ENCODE results near the gene MLLT3. TPM values are rescaled to one million over a fixed set of nuclear protein-coding genes. Genes with fewer than 3 reads are reported as not detected.

Gene MLLT3
- total RNA-seq, 1 experiment from 2014 or later: 7.0 TPM

GRCh38 chr9:20610591-20610990 lies 11.7 kb downstream of the MLLT3 start:
- CTCF ChIA-PET: interaction anchor here (1.1 kb wide), 1 partner anchor 9 kb away, joined by 3 read pairs; no protein-coding TSS in a partner anchor
- Mint-ChIP-seq H3K36me3 (no peaks in the 10 kb centered on the region), H3K9me3 (no peaks in the 10 kb centered on the region), H3K27me3 (ENCODE audit: low read depth) (no peaks in the 10 kb centered on the region), H3K4me3 (no peak overlapping the region), H3K4me1 (peaks cover 10% of the 10 kb centered on the region), H3K27ac (no peak overlapping the region)
- TF ChIP-seq MXD4 (CRISPR knock-in tag; IDR thresholded peaks at IDR 0.05; ENCODE audit: borderline replicate concordance) (no peak), ESRRA (CRISPR knock-in tag; IDR thresholded peaks at IDR 0.05; ENCODE audit: borderline replicate concordance) (no peak), USF1 (CRISPR knock-in tag; IDR thresholded peaks at IDR 0.05) (no peak), EMX1 (CRISPR knock-in tag; IDR thresholded peaks at IDR 0.05) (no peak)
- POLR2A ChIA-PET: no interaction called here
- no peak for DNase-seq (ENCODE audit: low spot score)
- no peak for ATAC-seq

GRCh38 chr9:20608582-20608981 lies 13.7 kb downstream of the MLLT3 start:
- no peaks in the 10 kb centered on the region for H3K27me3 Mint-ChIP-seq (ENCODE audit: low read depth)
- H3K4me3 Mint-ChIP-seq: no peak overlapping the region
- peaks cover 16% of the 10 kb centered on the region for H3K4me1 Mint-ChIP-seq
- ATAC-seq (no peak), DNase-seq (ENCODE audit: low spot score) (no peak)
- TF ChIP-seq ZNF121 (CRISPR knock-in tag; IDR thresholded peaks at IDR 0.05): no peak
- H3K36me3 Mint-ChIP-seq: no peaks in the 10 kb centered on the region
- CTCF ChIA-PET: no interaction called here
- POLR2A ChIA-PET: no interaction called here
- H3K9me3 Mint-ChIP-seq: no peaks in the 10 kb centered on the region
- no peak overlapping the region for H3K27ac Mint-ChIP-seq

GRCh38 chr9:20606652-20607051 lies 15.6 kb downstream of the MLLT3 start:
- TF ChIP-seq ATF6 (CRISPR knock-in tag; IDR thresholded peaks at IDR 0.05) (no peak), ZNF425 (CRISPR knock-in tag; conservative IDR thresholded peaks at IDR 0.05) (no peak), ARID4B (CRISPR knock-in tag; IDR thresholded peaks at IDR 0.05; ENCODE audit: borderline replicate concordance) (no peak), FOXK1 (CRISPR knock-in tag; IDR thresholded peaks at IDR 0.05) (no peak), GTF2I (CRISPR knock-in tag; conservative IDR thresholded peaks at IDR 0.05) (no peak), NR2C2 (CRISPR knock-in tag; IDR thresholded peaks at IDR 0.05) (no peak), ERG (CRISPR knock-in tag; IDR thresholded peaks at IDR 0.05) (no peak), IRF1 (CRISPR knock-in tag; IDR thresholded peaks at IDR 0.05) (no peak), MAX (CRISPR knock-in tag; IDR thresholded peaks at IDR 0.05) (no peak), ZNF512 (CRISPR knock-in tag; IDR thresholded peaks at IDR 0.05; ENCODE audit: borderline replicate concordance) (no peak), JAZF1 (CRISPR knock-in tag; IDR thresholded peaks at IDR 0.05) (no peak), ZNF671 (CRISPR knock-in tag; IDR thresholded peaks at IDR 0.05) (no peak)
- Mint-ChIP-seq H3K27me3 (ENCODE audit: low read depth) (no peaks in the 10 kb centered on the region), H3K27ac (no peak overlapping the region), H3K36me3 (no peaks in the 10 kb centered on the region), H3K4me3 (no peak overlapping the region), H3K9me3 (no peaks in the 10 kb centered on the region), H3K4me1 (peaks cover 21% of the 10 kb centered on the region)
- CTCF ChIA-PET: no interaction called here
- no peak for ATAC-seq
- POLR2A ChIA-PET: no interaction called here
- no peak for DNase-seq (ENCODE audit: low spot score)
